ENCODE data around the gene TBC1D10A.

GRCh38 chr22:30275625-30276024 is 51.1 kb downstream of the TBC1D10A start:
- TF ChIP-seq, protein P1, sequence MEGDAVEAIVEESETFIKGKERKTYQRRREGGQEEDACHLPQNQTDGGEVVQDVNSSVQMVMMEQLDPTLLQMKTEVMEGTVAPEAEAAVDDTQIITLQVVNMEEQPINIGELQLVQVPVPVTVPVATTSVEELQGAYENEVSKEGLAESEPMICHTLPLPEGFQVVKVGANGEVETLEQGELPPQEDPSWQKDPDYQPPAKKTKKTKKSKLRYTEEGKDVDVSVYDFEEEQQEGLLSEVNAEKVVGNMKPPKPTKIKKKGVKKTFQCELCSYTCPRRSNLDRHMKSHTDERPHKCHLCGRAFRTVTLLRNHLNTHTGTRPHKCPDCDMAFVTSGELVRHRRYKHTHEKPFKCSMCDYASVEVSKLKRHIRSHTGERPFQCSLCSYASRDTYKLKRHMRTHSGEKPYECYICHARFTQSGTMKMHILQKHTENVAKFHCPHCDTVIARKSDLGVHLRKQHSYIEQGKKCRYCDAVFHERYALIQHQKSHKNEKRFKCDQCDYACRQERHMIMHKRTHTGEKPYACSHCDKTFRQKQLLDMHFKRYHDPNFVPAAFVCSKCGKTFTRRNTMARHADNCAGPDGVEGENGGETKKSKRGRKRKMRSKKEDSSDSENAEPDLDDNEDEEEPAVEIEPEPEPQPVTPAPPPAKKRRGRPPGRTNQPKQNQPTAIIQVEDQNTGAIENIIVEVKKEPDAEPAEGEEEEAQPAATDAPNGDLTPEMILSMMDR (IDR thresholded peaks at IDR 0.05), result no peak
- no peak for TF ChIP-seq POLR2A (IDR thresholded peaks at IDR 0.05)

Measured in Peyer's patch (tissue), 4 donors.